Stomach (tissue), 9 donors: ENCODE measurements around the gene SMIM22. TPM values are rescaled to one million over a fixed set of nuclear protein-coding genes. Genes with fewer than 3 reads are reported as not detected.

Experiments
- DNase-seq, 2 donors: peaks; one replicate each; pipeline versions ENCODE4 v3.0.0 to v3.0.0-alpha.2; 2013 to 2019
- H3K27ac ChIP-seq, 5 donors: fragments of 200-600 bp in 4 of 5; sonication (generic) in 4 of 5; one replicate each; pipeline ENCODE4 v1.5.1; 2013 to 2019; ENCODE audit warnings: mild to moderate bottlenecking in 1 of 5, moderate library complexity in 1 of 5
- H3K27me3 ChIP-seq, 3 donors: fragments of 200-600 bp; sonication (generic); one replicate each; pipeline ENCODE4 v1.5.1; 2017 to 2019; ENCODE audit warnings: mixed run types in 1 of 3
- H3K36me3 ChIP-seq, 4 donors: fragments of 200-600 bp; sonication (generic); 1 replicate in 3 of 4; 2 replicates in 1 of 4; pipeline ENCODE4 v1.5.1; 2016 to 2019
- H3K4me1 ChIP-seq, 4 donors: fragments of 200-600 bp; sonication (generic); one replicate each; pipeline ENCODE4 v1.5.1; 2016 to 2019
- H3K4me3 ChIP-seq, 4 donors: fragments of 200-600 bp; sonication (generic) in 3 of 4; one replicate each; pipeline ENCODE4 v1.5.1; 2016 to 2019; ENCODE audit warnings: mild to moderate bottlenecking in 1 of 4
- H3K9me3 ChIP-seq, 4 donors: fragments of 200-600 bp; sonication (generic); one replicate each; pipeline ENCODE4 v1.5.1; 2016 to 2019
- EP300 ChIP-seq: sonication (generic); formaldehyde crosslinking; IDR thresholded peaks from one replicate; pipeline ENCODE4 v1.6.1; 2017; ENCODE audit warnings: antibody characterized with exemption
- POLR2A ChIP-seq, 4 donors: fragments of 450-650 bp; IDR thresholded peaks; one replicate each; pipeline ENCODE4 v1.6.1; 2016; ENCODE audit warnings: antibody characterized with exemption in 4 of 4, control low read depth in 2 of 4, mild to moderate bottlenecking in 1 of 4, moderate library complexity in 1 of 4
- POLR2AphosphoS5 ChIP-seq, 3 donors: sonication (generic); formaldehyde crosslinking; IDR thresholded peaks; one replicate each; pipeline ENCODE4 v1.6.1; 2016; ENCODE audit warnings: antibody characterized with exemption in 3 of 3
- WGBS, 5 donors: extraction: QIAGEN DNeasy Blood & Tissue Kit in 3 of 5; methylation state at CpG; one replicate each; pipeline versions ENCODE4 v1.1.5 to v1.1.7; 2013 to 2018; 5-methylcytosine and 5-hydroxymethylcytosine counted together
- intact Hi-C: fragments of 100-400 bp; cut with DNase I; formaldehyde crosslinking; loops from one replicate; pipeline ENCODE4 v1.15.1; 2023; ENCODE audit warnings: low total_unique reads
- polyA plus RNA-seq, 3 donors: library from polyadenylated mRNA; stranded (reverse); fragments of 200-250 nt; gene quantifications; one replicate each; pipeline ENCODE4 v1.2.3, GENCODE V29; 2013
- total RNA-seq, 5 donors: library from RNA; depleted of rRNA; stranded (reverse); fragments of >200 nt; gene quantifications; one replicate each; pipeline versions ENCODE4 v1.1.0 to v1.2.3, GENCODE V29; 2014 to 2016
- TF ChIP-seq, protein P1 (sequence below), 7 experiments: fragments of 450-650 bp in 4 of 7; fragments of 200-600 bp in 3 of 7; sonication (generic) in 3 of 7; IDR thresholded peaks; one replicate each; pipeline ENCODE4 v1.5.1; 2016 to 2019; ENCODE audit warnings: antibody characterized with exemption in 7 of 7, control low read depth in 2 of 7, mild to moderate bottlenecking in 1 of 7
- donor health status: healthy with polysubstance abuse.
- donor health status: Bipolar disorder and iron deficiency.
- donor health status: healthy.

SMIM22 gene
- total and polyA plus RNA-seq, 8 donors = 20.5 to 1,027 (median 391) TPM

GRCh38 chr16:4752351-4753100 lies 42.6 kb upstream of the SMIM22 start:
- intact Hi-C loops = no loop called here
- 92 to 96% (median 96%) methylated on average over 16 to 44 of the region's 44 CpGs for WGBS, 5 donors
- H3K27ac ChIP-seq = no peak overlapping the region
- no peak overlapping the region for H3K4me3 ChIP-seq
- no peaks in the 10 kb centered on the region for H3K9me3 ChIP-seq
- DNase-seq = no peak
- peaks cover 35 to 93% (median 89%) of the 10 kb centered on the region in 4 donors for H3K36me3 ChIP-seq
- no peaks in the 10 kb centered on the region for H3K27me3 ChIP-seq
- TF ChIP-seq EP300 (no peak), POLR2A (IDR thresholded peaks at IDR 0.05) (no peak), POLR2AphosphoS5 (IDR thresholded peaks at IDR 0.05) (no peak)
- TF ChIP-seq, protein P1, sequence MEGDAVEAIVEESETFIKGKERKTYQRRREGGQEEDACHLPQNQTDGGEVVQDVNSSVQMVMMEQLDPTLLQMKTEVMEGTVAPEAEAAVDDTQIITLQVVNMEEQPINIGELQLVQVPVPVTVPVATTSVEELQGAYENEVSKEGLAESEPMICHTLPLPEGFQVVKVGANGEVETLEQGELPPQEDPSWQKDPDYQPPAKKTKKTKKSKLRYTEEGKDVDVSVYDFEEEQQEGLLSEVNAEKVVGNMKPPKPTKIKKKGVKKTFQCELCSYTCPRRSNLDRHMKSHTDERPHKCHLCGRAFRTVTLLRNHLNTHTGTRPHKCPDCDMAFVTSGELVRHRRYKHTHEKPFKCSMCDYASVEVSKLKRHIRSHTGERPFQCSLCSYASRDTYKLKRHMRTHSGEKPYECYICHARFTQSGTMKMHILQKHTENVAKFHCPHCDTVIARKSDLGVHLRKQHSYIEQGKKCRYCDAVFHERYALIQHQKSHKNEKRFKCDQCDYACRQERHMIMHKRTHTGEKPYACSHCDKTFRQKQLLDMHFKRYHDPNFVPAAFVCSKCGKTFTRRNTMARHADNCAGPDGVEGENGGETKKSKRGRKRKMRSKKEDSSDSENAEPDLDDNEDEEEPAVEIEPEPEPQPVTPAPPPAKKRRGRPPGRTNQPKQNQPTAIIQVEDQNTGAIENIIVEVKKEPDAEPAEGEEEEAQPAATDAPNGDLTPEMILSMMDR (IDR thresholded peaks at IDR 0.05) = no peak
- peaks cover 0 to 3% (median under 1%) of the 10 kb centered on the region in 4 donors for H3K4me1 ChIP-seq

- Histone ChIP-seq H3K27me3 (no peaks in the 10 kb centered on the region), H3K4me1 (no peaks in the 10 kb centered on the region), H3K4me3 (no peak overlapping the region), H3K27ac (no peak overlapping the region), H3K9me3 (no peaks in the 10 kb centered on the region), H3K36me3 (peaks cover 40 to 100% (median 96%) of the 10 kb centered on the region in 4 donors)
- intact Hi-C loops = no loop called here
- TF ChIP-seq POLR2AphosphoS5 (IDR thresholded peaks at IDR 0.05) (no peak), POLR2A (IDR thresholded peaks at IDR 0.05) (no peak), EP300 (no peak)
- TF ChIP-seq, protein P1 (IDR thresholded peaks at IDR 0.05) = no peak
- DNase-seq = no peak
- 89 to 93% (median 90%) methylated on average over 11 of the region's 11 CpGs for whole genome bisulfite sequencing, 5 donors
Measured at GRCh38 chr16:4753227-4753626, 41.9 kb upstream of the SMIM22 start.

DNA sequence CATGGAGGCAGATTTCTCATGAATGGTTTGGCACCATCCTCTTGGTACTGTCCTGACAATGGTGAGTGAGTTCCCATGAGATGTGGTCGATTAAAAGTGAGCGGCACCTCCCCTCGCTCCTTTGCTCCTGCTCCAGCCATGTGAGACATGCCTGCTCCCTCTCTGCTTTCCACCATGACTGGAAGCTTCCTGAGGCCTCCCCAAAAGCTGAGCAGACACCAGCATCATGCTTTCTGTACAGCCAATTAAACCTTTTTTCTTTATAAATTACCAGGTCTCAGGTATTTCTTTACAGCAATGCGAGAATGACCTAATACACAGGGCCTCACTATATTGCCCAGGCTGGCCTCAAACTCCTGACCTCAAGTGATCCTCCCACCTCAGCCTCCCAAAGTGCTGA lies 40.3 kb upstream of the SMIM22 start:
- whole genome bisulfite sequencing, 5 donors = 97 to 99% (median 98%) methylated on average over 4 of the region's 4 CpGs
- Histone ChIP-seq H3K27me3 (no peaks in the 10 kb centered on the region), H3K9me3 (no peaks in the 10 kb centered on the region), H3K27ac (no peak overlapping the region), H3K36me3 (peaks cover 46 to 100% (median 100%) of the 10 kb centered on the region in 4 donors), H3K4me3 (no peak overlapping the region), H3K4me1 (no peaks in the 10 kb centered on the region)
- TF ChIP-seq, protein P1 (IDR thresholded peaks at IDR 0.05) = no peak
- TF ChIP-seq POLR2AphosphoS5 (IDR thresholded peaks at IDR 0.05) (no peak), EP300 (no peak), POLR2A (IDR thresholded peaks at IDR 0.05) (no peak)
- intact Hi-C loops = no loop called here
- DNase-seq = no peak

DNA sequence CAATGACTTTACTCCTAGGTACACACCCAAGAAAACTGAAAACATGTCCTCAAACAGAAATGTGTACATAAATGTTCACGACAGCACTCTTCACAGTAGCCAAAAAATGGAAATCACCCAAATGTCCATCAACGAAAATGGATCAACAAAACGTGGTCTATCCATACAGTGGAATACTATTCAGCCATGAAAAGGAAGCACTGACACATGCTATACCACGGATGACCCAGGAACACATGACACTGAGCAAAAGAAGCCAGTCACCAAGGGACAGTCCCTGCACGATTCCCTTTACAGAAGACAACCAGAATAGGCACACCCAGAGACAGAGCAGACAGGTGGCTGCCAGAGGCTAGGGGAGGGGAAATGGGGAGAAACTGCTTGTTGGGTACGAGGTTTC lies 39.5 kb upstream of the SMIM22 start:
- 95 to 98% (median 96%) methylated on average over 6 of the region's 6 CpGs for WGBS, 5 donors
- DNase-seq = no peak
- Histone ChIP-seq H3K4me1 (no peaks in the 10 kb centered on the region), H3K27me3 (no peaks in the 10 kb centered on the region), H3K36me3 (peaks cover 54 to 100% (median 100%) of the 10 kb centered on the region in 4 donors), H3K27ac (no peak overlapping the region), H3K9me3 (no peaks in the 10 kb centered on the region), H3K4me3 (no peak overlapping the region)
- TF ChIP-seq POLR2AphosphoS5 (IDR thresholded peaks at IDR 0.05) = no peak
- no peak for TF ChIP-seq POLR2A (IDR thresholded peaks at IDR 0.05)
- intact Hi-C loops = no loop called here
